Activated CD8-positive, alpha-beta memory T cell treated with anti-CD3 and anti-CD28 coated beads, Interleukin-2, amount 10 ng/mL, durations not matched to agents 7 days and 5 days (primary cell): ENCODE results near the gene RNASE7. TPM values are rescaled to one million over a fixed set of nuclear protein-coding genes. Genes with fewer than 3 reads are reported as not detected.

Source experiments
- ATAC-seq: fragments of 150-1000 bp; cut with Tn5 transposase; one replicate; pipeline ENCODE4 v1.10.0; 2021; ENCODE audit warnings: moderate library complexity
- CTCF ChIA-PET: fragments of 350-600 bp; sonication (Branson Sonifier 250); formaldehyde crosslinking; loops from one replicate; lab custom pipeline; 2021; ENCODE audit warnings: antibody characterized with exemption; lab: Charles Lee
- DNase-seq: peaks from one replicate; pipeline ENCODE4 v3.0.0-alpha.2; 2020
- H3K27ac Mint-ChIP-seq: one replicate; pipeline ENCODE4 v1.8.0; 2021; ENCODE audit warnings: mild to moderate bottlenecking, mixed read lengths
- H3K27me3 Mint-ChIP-seq: one replicate; pipeline ENCODE4 v1.8.0; 2021; ENCODE audit warnings: mixed read lengths
- H3K36me3 Mint-ChIP-seq: one replicate; pipeline ENCODE4 v1.8.0; 2021; ENCODE audit warnings: mild to moderate bottlenecking, mixed read lengths
- H3K4me1 Mint-ChIP-seq: one replicate; pipeline ENCODE4 v1.8.0; 2021; ENCODE audit warnings: mixed read lengths
- H3K4me3 Mint-ChIP-seq: one replicate; pipeline ENCODE4 v1.8.0; 2021; ENCODE audit warnings: mild to moderate bottlenecking, moderate library complexity, mixed read lengths
- H3K9me3 Mint-ChIP-seq: one replicate; pipeline ENCODE4 v1.8.0; 2022; ENCODE audit warnings: low read depth, mixed read lengths
- total RNA-seq, 2 experiments: library from RNA; stranded (reverse); gene quantifications; one replicate each; pipeline ENCODE4 v1.2.3, GENCODE V29; 2021

RNASE7 gene
- total RNA-seq, 2 experiments from 2014 or later, result not detected

DNA sequence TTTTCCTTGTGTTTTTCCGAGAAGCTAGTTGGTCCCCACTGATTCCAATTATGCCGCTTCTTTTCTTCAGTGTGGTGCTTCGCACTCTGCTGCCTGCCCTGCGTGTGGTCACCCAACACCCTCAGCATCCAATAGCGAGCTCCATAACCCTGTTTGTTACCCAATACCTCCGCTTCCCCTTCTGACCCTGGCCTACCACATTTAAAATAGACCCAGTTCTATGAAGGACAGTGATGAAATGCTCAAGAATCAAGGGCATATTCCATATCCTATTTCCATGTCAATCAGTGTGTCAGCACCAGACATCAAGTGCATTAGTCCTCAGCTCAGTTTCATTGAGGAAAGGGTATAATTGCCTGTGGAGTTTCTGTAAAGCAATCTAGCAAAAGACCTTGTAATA is 26.9 kb upstream of the RNASE7 start:
- Mint-ChIP-seq H3K27me3 (peaks cover 23% of the 10 kb centered on the region), H3K27ac (no peak overlapping the region), H3K4me1 (no peaks in the 10 kb centered on the region), H3K36me3 (no peaks in the 10 kb centered on the region), H3K4me3 (no peak overlapping the region), H3K9me3 (no peaks in the 10 kb centered on the region)
- CTCF ChIA-PET, result interaction anchor here (0.7 to 11.2 kb wide), 40 partner anchors 8 to 327 kb away, joined by 3 to 170 read pairs (median 6); partner anchors contain the start of genes ARHGEF40, NDRG2, RNASE13 and RNASE8
- DNase-seq (no peak), ATAC-seq (no peak)

GRCh38 chr14:21016413-21017190 is 25.6 kb upstream of the RNASE7 start:
- Mint-ChIP-seq H3K27ac (no peak overlapping the region), H3K27me3 (peaks cover 22% of the 10 kb centered on the region), H3K36me3 (no peaks in the 10 kb centered on the region), H3K4me3 (no peak overlapping the region), H3K9me3 (no peaks in the 10 kb centered on the region), H3K4me1 (no peaks in the 10 kb centered on the region)
- no peak for ATAC-seq
- no peak for DNase-seq
- CTCF ChIA-PET, result interaction anchor here (1.1 to 11.2 kb wide), 11 partner anchors 7 to 89 kb away, joined by 3 to 170 read pairs (median 26); partner anchors contain the start of genes NDRG2, RNASE13, SLC39A2 and TMEM253

DNA sequence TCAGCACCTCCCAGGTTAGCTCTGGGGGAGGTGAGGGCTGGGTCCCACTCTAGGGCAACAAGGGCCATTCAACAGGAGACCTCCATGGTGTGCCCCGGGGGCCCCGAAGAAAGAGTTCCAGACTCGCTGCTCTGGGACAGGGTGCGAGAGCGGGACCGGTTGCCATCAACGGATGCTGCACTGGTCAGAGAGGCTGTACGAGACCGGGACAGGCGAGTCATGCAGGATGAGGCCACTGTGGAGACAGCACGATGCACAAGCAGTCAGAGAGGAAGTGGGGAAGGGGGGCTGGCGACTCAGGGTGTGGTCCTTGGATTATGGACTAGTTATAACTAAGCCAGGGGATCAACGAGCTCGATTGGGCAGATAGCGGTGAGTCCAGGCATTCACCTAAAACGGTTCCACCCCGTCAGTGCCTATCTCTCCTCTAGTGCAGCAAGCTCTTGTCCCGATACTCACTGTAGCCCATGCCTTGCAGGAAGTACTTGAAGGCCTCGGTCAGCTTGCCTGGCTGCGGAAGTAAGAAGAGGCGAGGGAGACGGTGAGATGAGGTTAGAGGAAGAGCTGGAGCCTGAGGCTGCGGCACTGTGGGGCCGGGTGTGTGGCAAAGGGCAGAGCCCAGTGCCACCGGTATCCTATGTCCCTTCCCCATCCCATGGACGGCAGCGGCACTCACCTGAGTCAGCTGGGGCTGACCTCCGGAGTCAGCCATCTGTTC is 24.5 kb upstream of the RNASE7 start:
- Mint-ChIP-seq H3K27ac (no peak overlapping the region), H3K27me3 (peaks cover 18% of the 10 kb centered on the region), H3K4me3 (no peak overlapping the region), H3K36me3 (no peaks in the 10 kb centered on the region), H3K9me3 (no peaks in the 10 kb centered on the region), H3K4me1 (no peaks in the 10 kb centered on the region)
- ATAC-seq (no peak), DNase-seq (no peak)
- CTCF ChIA-PET, result interaction anchor here (1.0 to 11.2 kb wide), 6 partner anchors 9 to 88 kb away, joined by 3 to 170 read pairs (median 21); partner anchors contain the start of genes RNASE13 and ZNF219

- no peaks in the 10 kb centered on the region for H3K4me1 Mint-ChIP-seq
- H3K27me3 Mint-ChIP-seq, result peaks cover 20% of the 10 kb centered on the region
- H3K36me3 Mint-ChIP-seq, result no peaks in the 10 kb centered on the region
- H3K4me3 Mint-ChIP-seq, result no peak overlapping the region
- CTCF ChIA-PET, result interaction anchor here (1.0 to 11.2 kb wide), 5 partner anchors 10 to 86 kb away, joined by 3 to 170 read pairs (median 6); partner anchors contain the start of gene ZNF219
- no peak overlapping the region for H3K27ac Mint-ChIP-seq
- no peak for ATAC-seq
- no peaks in the 10 kb centered on the region for H3K9me3 Mint-ChIP-seq
- DNase-seq, result no peak
Observed at GRCh38 chr14:21018286-21018685, 23.9 kb upstream of the RNASE7 start.

- Mint-ChIP-seq H3K27me3 (peaks cover 24% of the 10 kb centered on the region), H3K4me1 (peaks cover under 1% of the 10 kb centered on the region), H3K27ac (no peak overlapping the region), H3K36me3 (no peaks in the 10 kb centered on the region), H3K4me3 (no peak overlapping the region), H3K9me3 (no peaks in the 10 kb centered on the region)
- no peak for DNase-seq
- CTCF ChIA-PET, result interaction anchor here (0.9 to 11.2 kb wide), 4 partner anchors 14 to 86 kb away, joined by 3 to 170 read pairs (median 4); partner anchors contain the start of gene ZNF219
- no peak for ATAC-seq
Observed at GRCh38 chr14:21018781-21019180, 23.4 kb upstream of the RNASE7 start.

DNA sequence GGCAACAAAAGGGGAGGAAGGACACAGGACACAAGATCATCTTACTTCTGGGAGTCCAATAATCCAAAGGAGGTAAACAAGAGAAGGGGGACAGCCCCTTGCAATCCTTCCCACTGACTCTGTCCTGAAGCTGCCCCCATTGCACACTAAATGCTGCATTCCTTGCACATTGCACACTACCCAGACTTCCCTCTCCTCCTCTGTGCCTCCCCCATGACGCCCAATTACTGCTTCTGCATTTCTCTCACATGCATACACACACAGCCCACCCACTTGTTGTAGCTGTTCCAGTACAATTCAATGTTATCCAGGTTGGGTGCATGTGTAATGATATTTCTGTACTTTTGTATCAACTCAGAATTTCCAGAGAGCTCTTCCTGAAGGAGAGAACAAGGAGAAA is 22.8 kb upstream of the RNASE7 start:
- Mint-ChIP-seq H3K4me1 (peaks cover 6% of the 10 kb centered on the region), H3K36me3 (no peaks in the 10 kb centered on the region), H3K9me3 (no peaks in the 10 kb centered on the region), H3K27ac (no peak overlapping the region), H3K27me3 (peaks cover 27% of the 10 kb centered on the region), H3K4me3 (no peak overlapping the region)
- CTCF ChIA-PET, result interaction anchor here (0.9 to 11.2 kb wide), 6 partner anchors 11 to 85 kb away, joined by 3 to 170 read pairs (median 6); partner anchors contain the start of gene ZNF219
- no peak for ATAC-seq
- DNase-seq, result no peak

GRCh38 chr14:21020977-21021545 is 21.1 kb upstream of the RNASE7 start:
- ATAC-seq, result no peak
- Mint-ChIP-seq H3K36me3 (no peaks in the 10 kb centered on the region), H3K4me3 (no peak overlapping the region), H3K27ac (no peak overlapping the region), H3K27me3 (peaks cover 30% of the 10 kb centered on the region), H3K4me1 (peaks cover 9% of the 10 kb centered on the region), H3K9me3 (no peaks in the 10 kb centered on the region)
- CTCF ChIA-PET, result interaction anchor here (0.9 to 11.2 kb wide), 9 partner anchors 13 to 114 kb away, joined by 3 to 170 read pairs (median 5); partner anchors contain the start of genes TMEM253 and ZNF219
- no peak for DNase-seq

GRCh38 chr14:21022686-21023085 is 19.5 kb upstream of the RNASE7 start:
- no peak overlapping the region for H3K27ac Mint-ChIP-seq
- no peak for ATAC-seq
- H3K27me3 Mint-ChIP-seq, result peaks cover 39% of the 10 kb centered on the region
- peaks cover 9% of the 10 kb centered on the region for H3K4me1 Mint-ChIP-seq
- no peaks in the 10 kb centered on the region for H3K36me3 Mint-ChIP-seq
- H3K9me3 Mint-ChIP-seq, result no peaks in the 10 kb centered on the region
- CTCF ChIA-PET, result interaction anchor here (1.2 to 3.0 kb wide), 3 partner anchors 8 to 83 kb away, joined by 3 to 26 read pairs (median 4); no protein-coding TSS in a partner anchor
- H3K4me3 Mint-ChIP-seq, result peak overlapping the region; percentile 3
- no peak for DNase-seq

DNA sequence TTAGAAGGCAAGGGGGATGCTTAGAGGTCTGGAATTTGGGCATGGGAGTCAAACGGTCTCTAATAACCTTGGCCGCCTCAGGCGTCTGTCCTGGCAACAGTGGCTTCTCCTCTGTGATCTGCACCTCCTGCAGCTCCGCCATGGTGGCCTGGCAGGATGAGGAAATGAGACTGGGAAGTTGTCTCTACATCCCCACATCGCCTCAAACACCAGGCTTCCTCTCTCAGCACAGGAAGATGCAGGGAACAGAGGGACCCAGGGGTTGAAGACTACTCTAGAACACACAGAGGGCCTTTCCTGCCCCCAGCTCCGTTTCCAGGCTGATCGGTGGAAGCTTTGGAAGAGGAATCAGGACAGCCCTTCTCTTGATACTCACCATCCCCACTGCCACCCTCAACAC is 19.0 kb upstream of the RNASE7 start:
- CTCF ChIA-PET, result interaction anchor here (1.2 to 3.0 kb wide), 3 partner anchors 8 to 82 kb away, joined by 3 to 26 read pairs (median 4); no protein-coding TSS in a partner anchor

DNA sequence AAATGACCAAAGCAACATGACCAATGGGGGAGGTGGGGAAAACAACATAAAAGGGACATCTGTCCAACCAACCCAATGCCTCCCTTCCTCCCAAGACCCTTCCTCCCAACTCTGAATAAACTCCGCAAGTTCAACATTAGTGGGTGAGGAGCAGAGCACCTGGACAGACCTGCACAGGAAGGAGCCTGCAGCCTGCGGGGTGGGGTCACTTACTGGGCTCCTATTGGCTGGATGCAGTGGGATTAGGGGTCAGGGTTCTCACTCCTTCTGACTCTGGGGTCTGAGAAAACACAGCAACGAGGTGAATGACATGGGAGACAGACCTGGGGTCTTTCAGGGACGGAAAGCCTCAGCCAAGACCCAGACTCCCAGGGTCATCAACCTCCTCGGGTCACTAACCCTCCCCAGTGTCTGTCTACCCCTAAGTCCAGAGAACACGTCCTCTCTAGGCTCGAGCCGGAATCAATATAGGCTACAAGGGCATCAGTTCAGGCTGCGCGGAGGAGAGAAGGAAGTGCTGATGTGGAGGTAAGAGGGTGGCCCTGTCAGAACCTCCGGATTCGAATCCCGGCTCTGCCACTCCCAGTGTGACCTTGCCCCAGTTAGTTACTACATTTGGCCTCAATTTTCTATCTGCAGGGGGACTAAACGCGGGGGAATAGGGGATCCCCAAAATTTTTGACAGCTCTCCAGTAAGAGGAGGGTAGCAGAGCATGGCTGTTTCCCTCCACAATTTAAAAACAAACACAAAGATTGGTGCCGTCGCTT is 18.2 kb upstream of the RNASE7 start:
- Mint-ChIP-seq H3K27ac (no peak overlapping the region), H3K9me3 (no peaks in the 10 kb centered on the region), H3K4me1 (peaks cover 9% of the 10 kb centered on the region), H3K27me3 (peaks cover 39% of the 10 kb centered on the region), H3K36me3 (no peaks in the 10 kb centered on the region), H3K4me3 (peak overlapping the region; percentile 55)
- CTCF ChIA-PET, result interaction anchor here (1.0 to 3.0 kb wide), 7 partner anchors 9 to 81 kb away, joined by 3 to 26 read pairs (median 3); no protein-coding TSS in a partner anchor
- DNase-seq (no peak), ATAC-seq (no peak)

More for the DNA sequence above, 19.0 kb upstream of the RNASE7 start:
- H3K27ac Mint-ChIP-seq, result no peak overlapping the region
- ATAC-seq (no peak), DNase-seq (no peak)
- H3K27me3 Mint-ChIP-seq, result peaks cover 39% of the 10 kb centered on the region
- H3K36me3 Mint-ChIP-seq, result no peaks in the 10 kb centered on the region
- peak overlapping the region; percentile 3 for H3K4me3 Mint-ChIP-seq
- H3K9me3 Mint-ChIP-seq, result no peaks in the 10 kb centered on the region
- peaks cover 9% of the 10 kb centered on the region for H3K4me1 Mint-ChIP-seq

- peak within 1 kb of the TSS; percentile 68 for H3K4me3 Mint-ChIP-seq
- DNase-seq, result peak; percentile 74
- peaks cover 9% of the 10 kb centered on the region for H3K4me1 Mint-ChIP-seq
- peaks cover 39% of the 10 kb centered on the region for H3K27me3 Mint-ChIP-seq
- H3K27ac Mint-ChIP-seq, result no peak within 1 kb of the TSS
- H3K9me3 Mint-ChIP-seq, result no peaks in the 10 kb centered on the region
- CTCF ChIA-PET, result interaction anchor here (1.0 to 3.0 kb wide), 5 partner anchors 10 to 68 kb away, joined by 3 to 26 read pairs (median 3); no protein-coding TSS in a partner anchor
- H3K36me3 Mint-ChIP-seq, result no peaks in the 10 kb centered on the region
- peak; percentile 90 for ATAC-seq
Observed at GRCh38 chr14:21024585-21025370, 17.4 kb upstream of the RNASE7 start, which contains the start of gene NDRG2. NDRG2 (minus strand) TSS chr14:21025061; CDS start chr14:21023315, 1,746 bp downstream.
